ENCODE results near the gene WDR86. TPM values are rescaled to one million over a fixed set of nuclear protein-coding genes. Genes with fewer than 3 reads are reported as not detected.

WDR86 gene
- total RNA-seq, 1 experiment from 2014 or later = 24.4 TPM

DNA sequence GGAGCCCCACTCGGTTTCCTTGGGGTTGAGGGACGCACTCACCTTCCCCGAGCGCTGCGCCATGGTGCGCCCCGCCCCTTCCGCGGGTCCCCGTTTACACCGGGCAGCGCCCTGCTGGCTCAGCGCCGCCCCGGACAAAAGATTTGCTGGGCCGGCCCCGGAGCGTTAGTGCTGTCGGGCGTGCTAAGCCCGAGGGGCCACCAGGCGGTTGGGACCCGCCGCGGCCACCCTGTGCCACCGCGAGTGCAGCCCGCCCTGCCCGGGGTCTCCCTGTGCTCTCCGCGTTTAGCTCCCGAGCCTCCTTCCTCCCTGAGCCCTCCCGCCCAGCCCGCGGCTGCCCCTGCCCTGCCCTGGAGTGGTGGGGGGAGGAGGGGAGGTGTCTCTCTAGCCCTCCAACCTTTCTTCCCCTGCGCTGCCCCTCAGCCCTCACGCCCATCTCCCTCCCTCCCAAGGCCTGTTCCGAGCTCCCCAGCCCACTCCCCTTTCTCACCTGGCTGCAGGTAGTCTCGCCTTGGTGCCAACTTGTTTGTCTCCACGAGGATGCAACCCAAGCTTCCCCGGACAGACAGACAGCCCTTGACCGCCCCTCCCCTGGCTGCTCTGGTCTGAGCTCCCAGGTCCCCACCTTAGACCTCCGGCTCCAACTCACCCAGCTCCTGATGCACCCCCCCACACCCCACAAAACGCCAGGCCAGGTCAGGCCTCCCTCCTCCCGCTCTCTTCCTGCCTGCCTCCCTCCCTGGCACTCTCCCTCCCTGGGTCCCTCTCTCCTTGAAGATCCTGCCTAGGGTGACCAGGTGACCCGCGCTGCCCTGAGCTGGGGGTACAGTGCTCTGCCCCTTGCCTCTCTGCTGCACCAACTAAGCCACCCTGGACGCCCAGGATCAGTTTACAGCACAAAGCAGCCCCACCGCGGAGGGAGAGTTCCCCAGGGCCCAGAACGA lies 30.3 kb upstream of the WDR86 start, which contains the start of gene CRYGN (continued):
- TF ChIP-seq, protein P1, sequence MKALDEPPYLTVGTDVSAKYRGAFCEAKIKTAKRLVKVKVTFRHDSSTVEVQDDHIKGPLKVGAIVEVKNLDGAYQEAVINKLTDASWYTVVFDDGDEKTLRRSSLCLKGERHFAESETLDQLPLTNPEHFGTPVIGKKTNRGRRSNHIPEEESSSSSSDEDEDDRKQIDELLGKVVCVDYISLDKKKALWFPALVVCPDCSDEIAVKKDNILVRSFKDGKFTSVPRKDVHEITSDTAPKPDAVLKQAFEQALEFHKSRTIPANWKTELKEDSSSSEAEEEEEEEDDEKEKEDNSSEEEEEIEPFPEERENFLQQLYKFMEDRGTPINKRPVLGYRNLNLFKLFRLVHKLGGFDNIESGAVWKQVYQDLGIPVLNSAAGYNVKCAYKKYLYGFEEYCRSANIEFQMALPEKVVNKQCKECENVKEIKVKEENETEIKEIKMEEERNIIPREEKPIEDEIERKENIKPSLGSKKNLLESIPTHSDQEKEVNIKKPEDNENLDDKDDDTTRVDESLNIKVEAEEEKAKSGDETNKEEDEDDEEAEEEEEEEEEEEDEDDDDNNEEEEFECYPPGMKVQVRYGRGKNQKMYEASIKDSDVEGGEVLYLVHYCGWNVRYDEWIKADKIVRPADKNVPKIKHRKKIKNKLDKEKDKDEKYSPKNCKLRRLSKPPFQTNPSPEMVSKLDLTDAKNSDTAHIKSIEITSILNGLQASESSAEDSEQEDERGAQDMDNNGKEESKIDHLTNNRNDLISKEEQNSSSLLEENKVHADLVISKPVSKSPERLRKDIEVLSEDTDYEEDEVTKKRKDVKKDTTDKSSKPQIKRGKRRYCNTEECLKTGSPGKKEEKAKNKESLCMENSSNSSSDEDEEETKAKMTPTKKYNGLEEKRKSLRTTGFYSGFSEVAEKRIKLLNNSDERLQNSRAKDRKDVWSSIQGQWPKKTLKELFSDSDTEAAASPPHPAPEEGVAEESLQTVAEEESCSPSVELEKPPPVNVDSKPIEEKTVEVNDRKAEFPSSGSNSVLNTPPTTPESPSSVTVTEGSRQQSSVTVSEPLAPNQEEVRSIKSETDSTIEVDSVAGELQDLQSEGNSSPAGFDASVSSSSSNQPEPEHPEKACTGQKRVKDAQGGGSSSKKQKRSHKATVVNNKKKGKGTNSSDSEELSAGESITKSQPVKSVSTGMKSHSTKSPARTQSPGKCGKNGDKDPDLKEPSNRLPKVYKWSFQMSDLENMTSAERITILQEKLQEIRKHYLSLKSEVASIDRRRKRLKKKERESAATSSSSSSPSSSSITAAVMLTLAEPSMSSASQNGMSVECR (CRISPR knock-in tag; IDR thresholded peaks at IDR 0.05; ENCODE audit: borderline replicate concordance) = no peak
- TF ChIP-seq, protein P2, sequence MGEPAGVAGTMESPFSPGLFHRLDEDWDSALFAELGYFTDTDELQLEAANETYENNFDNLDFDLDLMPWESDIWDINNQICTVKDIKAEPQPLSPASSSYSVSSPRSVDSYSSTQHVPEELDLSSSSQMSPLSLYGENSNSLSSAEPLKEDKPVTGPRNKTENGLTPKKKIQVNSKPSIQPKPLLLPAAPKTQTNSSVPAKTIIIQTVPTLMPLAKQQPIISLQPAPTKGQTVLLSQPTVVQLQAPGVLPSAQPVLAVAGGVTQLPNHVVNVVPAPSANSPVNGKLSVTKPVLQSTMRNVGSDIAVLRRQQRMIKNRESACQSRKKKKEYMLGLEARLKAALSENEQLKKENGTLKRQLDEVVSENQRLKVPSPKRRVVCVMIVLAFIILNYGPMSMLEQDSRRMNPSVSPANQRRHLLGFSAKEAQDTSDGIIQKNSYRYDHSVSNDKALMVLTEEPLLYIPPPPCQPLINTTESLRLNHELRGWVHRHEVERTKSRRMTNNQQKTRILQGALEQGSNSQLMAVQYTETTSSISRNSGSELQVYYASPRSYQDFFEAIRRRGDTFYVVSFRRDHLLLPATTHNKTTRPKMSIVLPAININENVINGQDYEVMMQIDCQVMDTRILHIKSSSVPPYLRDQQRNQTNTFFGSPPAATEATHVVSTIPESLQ (CRISPR knock-in tag; IDR thresholded peaks at IDR 0.05) = no peak
- TF ChIP-seq FOXP1 (CRISPR knock-in tag; IDR thresholded peaks at IDR 0.05; ENCODE audit: borderline replicate concordance) (0 out of 2 replicates have a peak, but pooled peaks have one; percentile 35), ZNF317 (CRISPR knock-in tag; IDR thresholded peaks at IDR 0.05; ENCODE audit: borderline replicate concordance, low read depth) (no peak), ZNF423 (CRISPR knock-in tag; IDR thresholded peaks at IDR 0.05) (no peak), ZNF138 (CRISPR knock-in tag; conservative IDR thresholded peaks at IDR 0.05) (no peak), NR2C2 (CRISPR knock-in tag; IDR thresholded peaks at IDR 0.05) (no peak), ATF2 (CRISPR knock-in tag; IDR thresholded peaks at IDR 0.05; ENCODE audit: borderline replicate concordance, low read depth) (no peak), GRHL2 (CRISPR knock-in tag; IDR thresholded peaks at IDR 0.05; ENCODE audit: insufficient replicate concordance, severe bottlenecking) (no peak), SMAD4 (CRISPR knock-in tag; IDR thresholded peaks at IDR 0.05) (no peak), JAZF1 (CRISPR knock-in tag; IDR thresholded peaks at IDR 0.05) (no peak), ATF3 (CRISPR knock-in tag; conservative IDR thresholded peaks at IDR 0.05) (no peak), IRF1 (CRISPR knock-in tag; IDR thresholded peaks at IDR 0.05) (no peak)

- H3K27ac Mint-ChIP-seq = no peak overlapping the region
- peaks cover 8% of the 10 kb centered on the region for H3K27me3 Mint-ChIP-seq (ENCODE audit: low read depth)
- TF ChIP-seq HMGA2 (CRISPR knock-in tag; IDR thresholded peaks at IDR 0.05) = no peak
- TF ChIP-seq, protein P3, sequence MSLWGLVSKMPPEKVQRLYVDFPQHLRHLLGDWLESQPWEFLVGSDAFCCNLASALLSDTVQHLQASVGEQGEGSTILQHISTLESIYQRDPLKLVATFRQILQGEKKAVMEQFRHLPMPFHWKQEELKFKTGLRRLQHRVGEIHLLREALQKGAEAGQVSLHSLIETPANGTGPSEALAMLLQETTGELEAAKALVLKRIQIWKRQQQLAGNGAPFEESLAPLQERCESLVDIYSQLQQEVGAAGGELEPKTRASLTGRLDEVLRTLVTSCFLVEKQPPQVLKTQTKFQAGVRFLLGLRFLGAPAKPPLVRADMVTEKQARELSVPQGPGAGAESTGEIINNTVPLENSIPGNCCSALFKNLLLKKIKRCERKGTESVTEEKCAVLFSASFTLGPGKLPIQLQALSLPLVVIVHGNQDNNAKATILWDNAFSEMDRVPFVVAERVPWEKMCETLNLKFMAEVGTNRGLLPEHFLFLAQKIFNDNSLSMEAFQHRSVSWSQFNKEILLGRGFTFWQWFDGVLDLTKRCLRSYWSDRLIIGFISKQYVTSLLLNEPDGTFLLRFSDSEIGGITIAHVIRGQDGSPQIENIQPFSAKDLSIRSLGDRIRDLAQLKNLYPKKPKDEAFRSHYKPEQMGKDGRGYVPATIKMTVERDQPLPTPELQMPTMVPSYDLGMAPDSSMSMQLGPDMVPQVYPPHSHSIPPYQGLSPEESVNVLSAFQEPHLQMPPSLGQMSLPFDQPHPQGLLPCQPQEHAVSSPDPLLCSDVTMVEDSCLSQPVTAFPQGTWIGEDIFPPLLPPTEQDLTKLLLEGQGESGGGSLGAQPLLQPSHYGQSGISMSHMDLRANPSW (CRISPR knock-in tag; conservative IDR thresholded peaks at IDR 0.05; ENCODE audit: low read depth) = no peak
- no peaks in the 10 kb centered on the region for H3K36me3 Mint-ChIP-seq
- no peak for DNase-seq (ENCODE audit: low spot score)
- POLR2A ChIA-PET = no interaction called here
- ATAC-seq = no peak
- H3K4me3 Mint-ChIP-seq = peak overlapping the region; percentile 77
- H3K4me1 Mint-ChIP-seq = peaks cover 31% of the 10 kb centered on the region
- CTCF ChIA-PET = interaction anchor here (1.2 to 2.6 kb wide), 3 partner anchors 10 to 195 kb away, joined by 4 to 12 read pairs (median 4); no protein-coding TSS in a partner anchor
- H3K9me3 Mint-ChIP-seq = no peaks in the 10 kb centered on the region
These were observed 29.2 kb upstream of the WDR86 start for GRCh38 chr7:151438864-151439601.
